NCI-H2029 treated with DMSO at 0.1 percent for 48 hours (cell line): ENCODE results near the gene THBS3.
"Not testable (repeated sequence)": the region's sequence is repeated elsewhere in the genome, so short reads cannot be mapped to it uniquely, and the experiment has no call there.

Source experiments
- DNase-seq: peaks from one replicate; lab custom pipeline; 2025; lab: John Stamatoyannopoulos, UW

Gene THBS3

DNA sequence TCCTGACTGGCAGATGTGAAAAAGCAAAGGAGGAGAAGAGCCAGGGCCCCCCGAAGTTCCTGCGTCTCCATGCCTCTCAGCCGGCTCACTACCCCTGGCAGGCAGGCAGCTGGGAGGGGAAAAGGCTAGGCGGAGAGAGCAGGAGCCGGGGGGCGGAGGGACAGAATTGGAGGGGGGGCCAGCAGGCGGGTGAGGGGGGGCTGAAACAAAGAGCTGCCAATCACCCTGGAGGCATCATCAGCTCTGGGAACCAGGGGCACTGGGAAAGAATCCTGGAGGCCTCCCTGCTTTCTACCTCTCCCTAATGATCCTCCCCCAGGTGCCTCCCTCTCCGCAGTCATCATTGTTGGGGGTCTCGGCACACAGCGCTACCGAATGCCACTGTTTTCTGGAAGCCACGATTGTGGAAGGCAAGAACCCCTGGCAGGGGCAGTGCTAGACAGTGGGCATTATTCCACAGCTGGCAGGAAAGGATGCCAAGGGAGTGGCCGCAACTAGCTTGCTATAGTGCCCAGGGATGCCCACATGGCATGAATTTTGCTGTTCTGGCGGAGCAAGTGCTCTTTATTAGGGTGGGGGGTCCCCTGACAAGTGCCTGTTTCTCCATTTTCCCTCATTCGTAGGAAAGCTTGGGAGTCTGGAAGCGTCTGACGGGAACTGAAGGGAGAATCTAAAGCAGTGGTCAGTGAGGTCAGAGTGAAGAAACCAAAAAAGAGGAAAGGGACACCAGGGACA lies at the start of gene THBS3:
THBS3 (minus strand) TSS at position 92 of the 735 bp plus-strand sequence; CDS start at position 71, 21 bp downstream.
- no peak for DNase-seq

DNA sequence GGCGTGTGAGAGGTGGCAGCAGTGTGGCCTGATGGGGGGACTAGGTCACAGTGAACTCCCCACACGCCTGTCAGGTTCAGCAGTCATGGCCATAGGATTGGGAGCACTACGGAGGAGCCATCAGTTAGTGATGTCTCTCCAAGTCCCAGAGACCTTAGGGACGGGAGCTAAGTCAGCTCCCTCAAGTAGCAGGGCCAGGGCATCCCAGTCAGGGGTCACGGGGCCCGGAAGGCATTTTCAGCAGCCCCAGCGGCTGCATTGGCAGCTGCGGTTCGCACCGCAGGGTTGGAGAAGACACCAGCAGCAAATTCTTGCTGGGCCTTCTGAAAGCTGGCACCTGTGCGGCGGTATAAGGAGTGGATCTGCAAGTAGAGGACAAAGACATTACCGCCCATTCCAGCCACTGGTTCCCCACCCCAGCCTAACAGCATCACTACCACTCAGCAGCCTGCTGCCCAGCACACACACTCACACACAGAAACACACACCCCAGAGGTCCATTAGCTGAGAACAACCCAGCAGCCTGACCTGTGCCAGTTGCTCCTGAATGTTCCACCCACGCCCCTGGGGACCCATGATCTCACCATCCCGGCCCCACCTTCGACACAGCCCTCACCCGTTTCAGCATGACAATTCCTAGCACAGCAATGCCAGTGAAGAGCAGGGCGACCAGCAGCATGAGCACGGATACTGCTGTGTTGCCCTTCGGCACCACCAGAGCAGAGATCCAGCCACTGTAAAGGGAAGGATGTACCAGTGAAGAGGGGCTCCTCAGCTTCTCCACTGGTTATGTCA lies 48.6 kb upstream of the THBS3 start:
- DNase-seq, result no peak

- peak; percentile 44 for DNase-seq
These were observed 47.7 kb upstream of the THBS3 start, which contains the start of gene ENTREP3 for GRCh38 chr1:155255243-155256007. Gene ENTREP3 (minus strand): TSS chr1:155255483. CDS start chr1:155254877, 606 bp downstream.

GRCh38 chr1:155254714-155255242 lies 47.1 kb upstream of the THBS3 start:
- no peak for DNase-seq

- no peak for DNase-seq
These were observed 46.6 kb upstream of the THBS3 start for GRCh38 chr1:155254228-155254713.

GRCh38 chr1:155253797-155254196 lies 46.1 kb upstream of the THBS3 start:
- DNase-seq, result no peak

DNA sequence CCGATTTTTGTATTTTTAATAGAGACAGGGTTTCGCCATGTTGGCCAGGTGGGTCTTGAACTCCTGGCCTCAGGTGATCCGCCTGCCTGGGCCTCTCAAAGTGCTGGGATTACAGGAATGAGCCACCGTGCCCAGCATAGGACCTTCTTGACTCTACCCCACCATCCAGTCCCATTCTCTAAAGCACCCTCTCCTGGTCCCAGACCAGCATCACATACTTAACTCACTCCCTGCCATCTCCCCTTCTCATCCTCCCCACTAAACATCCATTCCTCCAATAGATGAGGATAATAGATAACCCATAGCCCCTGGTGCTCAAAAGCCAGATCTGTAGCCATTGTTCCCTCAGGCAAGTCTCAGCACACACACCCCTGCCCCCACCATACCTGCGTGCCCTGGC lies 45.5 kb upstream of the THBS3 start:
- no peak for DNase-seq

DNA sequence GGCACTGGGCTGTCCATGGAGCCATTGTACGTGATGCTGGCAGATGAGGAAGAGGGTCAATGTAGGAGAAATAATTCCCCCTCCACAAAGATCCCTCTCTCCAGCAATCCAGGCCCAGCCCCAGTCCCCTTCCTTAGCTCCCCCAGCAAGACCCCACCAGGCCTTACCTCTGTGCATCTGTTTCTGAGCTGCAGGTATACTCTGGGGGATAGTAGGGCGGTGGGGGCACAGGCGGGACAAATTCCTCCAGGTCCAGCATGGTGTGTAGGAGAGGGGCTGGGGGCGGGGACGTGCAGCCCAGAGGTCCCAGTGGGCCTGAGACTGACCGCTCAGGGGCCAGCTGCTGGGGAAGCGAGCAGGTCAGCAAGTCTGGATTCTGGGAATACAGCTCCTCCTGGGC lies 43.9 kb upstream of the THBS3 start:
- DNase-seq, result no peak

DNA sequence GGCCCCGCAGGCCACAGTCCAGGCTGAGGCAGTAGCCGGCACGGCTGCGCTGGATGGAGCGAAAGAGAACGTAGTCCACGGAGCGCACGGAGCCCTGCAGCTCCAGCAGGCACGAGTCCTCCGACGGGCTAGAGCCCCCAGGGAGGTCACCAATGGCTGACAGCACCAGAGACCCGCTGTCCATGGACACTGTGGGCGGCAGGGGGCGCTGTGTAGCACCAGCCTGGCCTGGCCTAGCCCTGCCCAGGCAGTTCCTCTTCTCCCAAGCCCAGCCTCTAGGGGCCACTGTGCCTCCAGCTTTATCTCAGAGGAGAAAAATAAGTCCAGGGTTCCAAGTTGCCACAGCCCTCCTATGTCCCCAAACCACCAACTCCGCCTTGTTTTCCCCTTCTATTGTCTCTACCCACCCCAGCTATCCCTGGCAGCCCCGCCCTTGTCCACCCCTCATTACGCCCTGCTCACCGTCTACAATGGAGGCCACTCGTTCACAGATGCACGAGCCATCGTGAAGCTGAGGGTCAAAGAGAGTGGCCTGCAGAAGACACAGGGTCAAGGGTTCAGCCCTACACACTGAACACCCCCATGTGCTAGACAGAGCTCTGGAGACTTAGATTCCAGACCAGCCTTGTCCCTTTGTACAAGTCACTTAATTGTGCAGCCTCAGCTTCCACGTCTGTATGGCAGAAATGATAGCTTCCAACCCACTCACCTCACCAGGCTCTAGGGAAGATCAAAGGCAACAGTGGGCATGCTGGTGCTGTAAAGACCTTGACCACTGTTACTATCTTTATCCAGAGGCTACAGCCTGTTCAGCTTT lies 43.1 kb upstream of the THBS3 start:
- DNase-seq, result peak; percentile 69

DNA sequence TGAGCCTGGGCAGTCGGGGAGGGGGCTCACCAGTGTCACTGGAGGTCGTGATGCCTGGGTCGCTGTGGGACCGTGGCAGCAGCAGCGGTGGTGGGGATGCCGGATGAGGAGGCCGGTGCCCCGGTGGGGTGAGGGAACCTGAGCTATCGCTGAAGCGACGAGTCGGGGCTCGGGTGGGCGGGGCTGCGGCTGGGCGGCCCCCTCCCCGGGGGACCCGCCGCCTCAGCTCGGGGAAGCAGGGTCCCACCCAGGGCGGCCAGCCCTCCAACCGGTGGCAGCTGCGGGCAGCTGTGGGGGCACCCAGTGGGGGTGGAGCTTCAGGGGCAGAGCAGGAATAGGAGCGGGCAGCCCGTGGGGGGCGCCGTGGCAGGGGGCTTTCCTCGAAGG lies 42.5 kb upstream of the THBS3 start:
- no peak for DNase-seq

DNA sequence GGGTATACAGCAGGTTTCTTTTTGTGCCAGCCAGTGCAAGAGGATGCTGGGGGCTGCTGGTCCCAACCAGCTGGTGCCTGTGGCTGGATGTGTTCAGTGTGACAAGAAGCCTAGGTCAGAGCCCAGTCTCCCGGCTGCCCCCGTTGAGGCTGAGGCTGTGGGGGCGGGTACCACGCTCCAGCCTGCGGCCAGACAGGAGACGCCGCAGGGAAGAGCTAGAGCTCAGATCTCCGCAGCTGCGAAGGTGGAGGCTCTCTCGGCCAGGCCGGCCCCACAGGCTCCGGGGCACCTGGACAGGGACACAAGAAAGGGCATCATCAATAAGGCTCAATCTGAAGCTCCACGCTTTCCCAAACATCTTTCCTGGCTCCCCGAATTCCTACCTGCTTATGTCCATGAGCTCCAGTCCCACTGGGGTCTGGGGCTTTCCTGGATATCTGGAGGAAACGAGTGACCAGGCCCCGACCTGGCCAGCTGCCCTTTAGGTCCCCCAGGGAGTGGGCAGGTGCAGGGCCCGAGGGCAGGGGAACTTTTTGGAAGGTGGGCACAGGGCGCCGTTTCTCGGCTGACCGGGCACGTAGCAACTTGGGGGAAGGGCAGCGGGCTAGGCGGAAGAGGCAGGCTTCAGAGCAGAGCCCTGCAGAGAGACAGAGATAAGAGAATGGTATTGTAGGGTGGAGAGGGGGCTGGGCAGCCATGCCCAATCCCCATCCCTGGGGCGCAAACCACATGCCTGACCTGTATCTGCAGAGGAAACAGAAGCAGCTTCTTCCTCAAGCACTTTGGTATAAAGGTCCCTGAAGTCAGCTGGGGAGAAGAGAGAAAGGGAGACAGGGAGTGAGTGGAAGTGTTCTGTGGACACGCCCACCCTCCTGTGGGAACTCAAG lies 40.2 kb upstream of the THBS3 start:
- DNase-seq, result no peak

- not testable (repeated sequence) for DNase-seq
These were observed 39.1 kb upstream of the THBS3 start for GRCh38 chr1:155246796-155247195.

DNA sequence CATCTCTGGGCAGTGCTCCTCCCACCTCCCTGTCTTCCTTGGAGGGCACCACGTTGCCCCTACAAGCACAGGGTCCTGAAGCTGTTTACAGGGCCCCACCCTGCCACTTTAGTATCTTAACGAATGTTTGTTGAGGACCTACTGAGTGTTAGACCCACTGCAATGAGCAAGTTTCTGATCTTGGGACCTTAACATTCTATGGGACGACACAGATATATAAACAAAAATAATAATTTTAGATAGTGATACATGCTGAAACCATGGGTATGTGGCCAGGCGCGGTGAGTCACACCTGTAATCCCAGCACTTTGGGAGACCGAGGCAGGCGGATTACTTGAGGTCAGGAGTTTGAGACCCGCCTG lies 37.4 kb upstream of the THBS3 start:
- no peak for DNase-seq

- DNase-seq, result peak; percentile 92
These were observed 36.9 kb upstream of the THBS3 start for GRCh38 chr1:155244368-155245162.

DNA sequence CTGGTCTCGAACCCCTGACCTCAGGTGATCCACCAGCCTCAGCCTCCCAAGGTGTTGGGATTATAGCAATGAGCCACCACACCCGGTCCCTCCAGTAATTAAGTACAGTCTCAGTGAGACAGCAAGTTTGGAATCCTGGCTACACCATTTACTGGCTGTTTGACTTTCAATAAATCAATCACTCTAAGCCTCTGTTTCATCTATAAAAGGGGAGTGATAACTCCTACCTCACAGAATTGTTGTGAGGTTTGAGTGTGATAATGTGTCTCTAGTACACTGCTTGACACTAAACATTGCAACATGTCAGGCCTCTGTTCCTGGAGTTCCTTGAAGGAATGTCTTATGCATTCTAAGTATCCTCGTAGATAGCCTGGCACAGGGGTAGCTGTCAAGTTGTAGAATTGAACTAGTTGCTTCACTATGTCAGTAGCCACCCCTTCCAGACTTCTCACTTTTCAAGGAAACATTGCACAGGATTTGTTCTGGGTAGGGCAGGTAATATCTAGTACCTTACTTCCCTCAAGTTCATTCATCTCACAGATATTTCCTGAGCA lies 35.2 kb upstream of the THBS3 start:
- DNase-seq, result no peak

- DNase-seq, result no peak
These were observed 34.2 kb upstream of the THBS3 start for GRCh38 chr1:155241841-155242264.

GRCh38 chr1:155241069-155241679 lies 33.5 kb upstream of the THBS3 start:
- peak; percentile 47 for DNase-seq

GRCh38 chr1:155236451-155236850 lies 28.8 kb upstream of the THBS3 start:
- no peak for DNase-seq

DNA sequence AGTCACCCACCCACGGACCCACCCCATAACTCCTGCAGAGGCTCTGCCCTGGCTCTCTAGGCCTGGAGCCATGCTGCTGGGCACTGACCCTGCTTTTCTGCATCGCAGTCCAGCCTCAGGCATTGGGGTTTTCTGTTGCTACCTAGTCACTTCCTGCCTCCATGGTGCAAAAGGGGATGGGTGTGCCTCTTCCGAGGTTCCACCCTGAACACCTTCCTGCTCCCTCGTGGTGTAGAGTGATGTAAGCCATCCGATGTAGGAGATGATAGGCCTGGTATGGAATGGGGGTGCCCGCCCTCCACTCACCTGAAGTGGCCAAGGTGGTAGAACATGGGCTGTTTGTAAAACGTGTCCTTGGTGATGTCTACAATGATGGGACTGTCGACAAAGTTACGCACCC lies 27.7 kb upstream of the THBS3 start:
- DNase-seq, result not testable (repeated sequence)
